GM18508 (cell line): ENCODE measurements around the gene PACRG.

Experiments used
- ATAC-seq: cut with Tn5 transposase; IDR thresholded peaks from one replicate; pipeline ENCODE4 v1.9.1; 2021; ENCODE audit warnings: moderate number of reproducible peaks; ENCODE audit not compliant: insufficient read depth, unreplicated experiment

Gene PACRG

GRCh38 chr6:163121270-163121669 is 393.5 kb downstream of the PACRG start:
- ATAC-seq: no peak

- no peak for ATAC-seq
These were observed 394.6 kb downstream of the PACRG start for GRCh38 chr6:163122365-163122764.

GRCh38 chr6:163123098-163123497 is 395.3 kb downstream of the PACRG start:
- no peak for ATAC-seq

GRCh38 chr6:163126741-163127140 is 399.0 kb downstream of the PACRG start:
- no peak for ATAC-seq

DNA sequence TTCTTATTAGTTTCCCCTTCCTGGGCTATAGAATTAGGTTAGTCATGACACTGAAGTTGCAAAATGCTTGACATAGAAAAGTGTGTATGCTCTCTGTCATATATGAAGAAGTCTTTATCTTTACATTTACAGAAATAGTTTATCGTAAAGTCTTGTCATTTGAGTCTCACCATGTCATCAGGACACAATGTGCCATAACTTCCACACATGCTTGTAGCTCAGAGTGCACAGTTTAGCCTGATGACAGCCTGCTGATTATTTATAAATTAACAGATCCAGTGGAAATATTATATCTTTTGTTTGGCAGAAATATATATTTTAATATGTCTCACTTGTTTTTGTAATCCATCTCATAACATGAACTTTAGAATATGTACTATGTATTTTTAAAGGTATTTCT is 399.8 kb downstream of the PACRG start:
- ATAC-seq: no peak

DNA sequence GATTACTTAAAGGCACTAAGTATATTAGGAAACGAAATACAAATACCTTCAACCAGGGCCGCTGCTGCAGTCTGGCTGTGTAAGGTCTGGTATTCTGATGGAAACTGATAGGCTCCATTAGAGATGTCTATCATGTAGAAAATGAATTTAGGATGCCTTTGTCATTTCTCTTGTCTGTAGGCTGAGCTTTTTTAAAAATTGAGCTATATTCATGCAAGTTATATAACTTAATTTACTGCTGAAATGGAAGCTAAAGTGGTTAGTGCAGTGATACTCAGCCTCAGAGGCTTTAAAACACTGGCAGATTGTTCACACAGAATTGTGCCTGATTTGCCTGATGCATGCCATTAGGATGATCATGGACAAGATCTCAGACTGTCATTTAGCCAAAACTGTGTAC is 400.6 kb downstream of the PACRG start:
- ATAC-seq: no peak

GRCh38 chr6:163132050-163132750 is 404.4 kb downstream of the PACRG start:
- ATAC-seq: no peak

GRCh38 chr6:163133017-163133416 is 405.2 kb downstream of the PACRG start:
- ATAC-seq: no peak

DNA sequence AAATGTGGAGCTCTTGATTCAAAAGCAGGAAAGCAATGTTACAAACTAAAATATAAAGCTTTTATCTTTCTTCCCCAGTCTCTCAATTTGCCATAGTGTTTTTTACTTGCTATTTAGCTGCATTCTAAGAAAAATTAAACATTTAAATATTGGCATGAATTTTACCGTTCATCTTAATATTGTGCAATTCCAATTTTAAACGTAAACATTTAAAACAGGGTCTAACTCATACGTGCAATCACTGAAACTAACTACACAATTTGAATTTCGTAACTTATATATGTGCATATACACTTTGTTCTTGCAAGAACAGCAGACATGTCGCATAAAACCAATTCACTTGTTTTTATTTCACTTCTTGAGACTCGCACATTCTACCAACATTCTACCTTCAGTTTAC is 405.9 kb downstream of the PACRG start:
- no peak for ATAC-seq

- ATAC-seq: no peak
These were observed 409.1 kb downstream of the PACRG start for GRCh38 chr6:163136681-163137397.

- no peak for ATAC-seq
These were observed 409.7 kb downstream of the PACRG start for GRCh38 chr6:163137398-163137881.

- no peak for ATAC-seq
These were observed 418.3 kb downstream of the PACRG start for GRCh38 chr6:163146036-163146435.

- ATAC-seq: no peak
These were observed 420.2 kb downstream of the PACRG start for GRCh38 chr6:163147994-163148393.

GRCh38 chr6:163148451-163149278 is 420.9 kb downstream of the PACRG start:
- no peak for ATAC-seq

DNA sequence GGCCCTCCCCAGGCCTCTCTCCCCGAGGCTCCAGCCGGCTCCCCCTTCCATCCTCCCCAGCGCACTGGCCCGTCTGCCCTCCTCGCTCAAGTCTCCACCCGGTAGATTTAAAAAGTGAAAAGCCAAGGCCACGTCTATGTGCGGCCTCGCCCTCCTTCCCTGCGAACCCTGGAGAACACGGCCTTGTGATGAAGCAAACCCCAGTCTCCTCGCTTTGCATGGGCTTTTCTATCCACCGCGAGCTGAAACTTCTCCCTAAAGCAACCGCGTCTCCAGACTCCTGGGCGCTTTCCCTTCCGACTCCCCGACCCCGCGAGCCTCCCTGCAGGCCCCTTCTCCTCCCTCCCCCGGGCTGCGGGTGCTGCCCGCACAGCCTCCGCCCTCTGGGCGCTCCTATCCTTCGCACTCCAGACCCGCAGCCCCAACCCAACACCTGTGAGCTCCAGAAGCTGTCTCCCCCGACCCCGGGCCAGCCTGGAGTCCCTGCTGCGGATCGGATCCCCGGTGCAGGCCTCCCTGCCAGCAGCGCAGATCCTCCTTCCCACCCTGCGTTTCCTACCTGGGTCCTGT is 421.6 kb downstream of the PACRG start:
- no peak for ATAC-seq

DNA sequence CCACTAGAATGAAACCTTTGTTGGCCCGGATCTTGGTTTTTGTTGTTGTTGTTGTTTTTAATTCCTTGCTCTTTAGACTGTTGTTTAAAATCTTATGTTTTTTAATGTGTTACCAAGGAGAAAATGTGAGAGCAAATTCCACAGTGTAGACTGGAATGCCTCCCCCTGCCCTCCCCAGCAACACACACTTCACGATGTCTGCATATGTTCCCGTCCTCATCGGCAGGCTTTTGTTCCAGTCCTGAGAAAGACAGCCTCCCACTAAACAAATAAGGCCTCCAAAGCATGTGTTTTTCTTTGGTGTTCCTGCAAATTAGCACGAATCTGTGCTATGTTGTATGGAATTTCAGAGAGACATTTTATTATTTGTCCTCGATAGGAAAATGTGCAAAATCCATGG is 423.4 kb downstream of the PACRG start:
- no peak for ATAC-seq

DNA sequence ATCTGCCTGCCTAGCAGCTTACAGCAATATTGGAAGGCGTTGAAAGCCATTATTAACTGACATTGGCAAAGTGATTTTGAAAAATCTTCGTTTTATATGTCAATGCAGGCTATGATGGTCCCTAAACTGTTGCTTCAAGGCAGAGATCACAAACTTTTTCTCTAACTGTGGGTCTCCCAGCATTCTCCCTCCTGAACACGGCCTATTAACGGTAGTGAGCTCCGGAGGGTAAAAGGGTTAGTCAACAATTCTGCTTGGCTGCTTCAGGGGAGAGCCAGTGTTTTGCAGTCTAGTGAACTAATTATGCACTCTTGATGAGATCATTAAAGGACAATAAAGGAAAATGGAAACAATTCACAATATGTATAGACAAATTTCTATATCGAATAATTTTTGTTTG is 424.9 kb downstream of the PACRG start:
- no peak for ATAC-seq

- no peak for ATAC-seq
These were observed 431.3 kb downstream of the PACRG start for GRCh38 chr6:163159110-163159509.

DNA sequence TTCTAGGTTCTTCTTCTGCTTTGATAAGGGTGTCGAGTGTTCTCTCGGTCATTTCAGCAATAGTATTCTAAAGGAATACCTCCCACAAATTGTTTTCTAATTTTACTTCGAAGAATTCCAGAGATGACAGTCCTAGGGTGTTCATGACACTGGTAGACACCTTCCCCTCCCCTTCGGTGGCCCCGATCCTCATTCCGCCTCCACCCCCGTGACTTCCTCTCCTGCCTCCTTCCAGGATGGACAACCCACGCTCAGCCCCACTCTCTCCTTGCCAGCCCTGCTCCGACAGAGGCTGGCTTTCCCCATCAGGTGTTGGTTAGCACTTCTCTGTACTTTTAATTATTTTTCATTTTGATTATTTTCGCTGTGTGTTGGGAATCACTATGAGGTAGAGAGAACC is 431.9 kb downstream of the PACRG start:
- no peak for ATAC-seq

GRCh38 chr6:163162007-163162873 is 434.5 kb downstream of the PACRG start:
- no peak for ATAC-seq
